HG02885 (cell line): Measurements from ENCODE around the gene DEDD2.

Experiments used
- ATAC-seq: cut with Tn5 transposase; IDR thresholded peaks from one replicate; pipeline ENCODE4 v1.9.1; 2021; ENCODE audit warnings: mild to moderate bottlenecking; ENCODE audit not compliant: unreplicated experiment, poor library complexity

Gene DEDD2

DNA sequence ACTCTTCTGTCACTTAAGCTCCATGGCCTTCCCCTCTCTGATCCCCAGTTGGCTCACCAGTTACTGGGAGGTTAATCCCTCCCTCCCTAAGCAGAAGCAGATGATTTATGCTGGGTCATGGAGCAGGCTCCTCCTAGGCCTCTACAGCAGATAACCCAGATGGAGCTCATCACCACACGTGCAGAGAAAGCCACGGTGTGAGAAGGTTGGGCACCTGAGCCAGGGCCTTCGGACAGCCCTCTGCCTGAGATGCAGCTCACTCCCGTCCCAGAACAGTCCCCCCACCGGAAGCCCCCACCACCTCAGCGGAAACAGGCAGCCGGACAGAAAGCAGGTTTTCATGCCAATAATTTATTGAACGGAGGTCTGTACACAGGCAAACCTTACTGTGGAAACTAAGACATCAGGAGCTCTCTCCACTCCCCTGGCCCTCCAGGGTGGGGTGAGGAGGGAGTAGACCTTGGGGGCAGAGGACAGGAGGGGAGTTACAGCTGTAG lies 12.4 kb upstream of the DEDD2 start:
- no peak for ATAC-seq

DNA sequence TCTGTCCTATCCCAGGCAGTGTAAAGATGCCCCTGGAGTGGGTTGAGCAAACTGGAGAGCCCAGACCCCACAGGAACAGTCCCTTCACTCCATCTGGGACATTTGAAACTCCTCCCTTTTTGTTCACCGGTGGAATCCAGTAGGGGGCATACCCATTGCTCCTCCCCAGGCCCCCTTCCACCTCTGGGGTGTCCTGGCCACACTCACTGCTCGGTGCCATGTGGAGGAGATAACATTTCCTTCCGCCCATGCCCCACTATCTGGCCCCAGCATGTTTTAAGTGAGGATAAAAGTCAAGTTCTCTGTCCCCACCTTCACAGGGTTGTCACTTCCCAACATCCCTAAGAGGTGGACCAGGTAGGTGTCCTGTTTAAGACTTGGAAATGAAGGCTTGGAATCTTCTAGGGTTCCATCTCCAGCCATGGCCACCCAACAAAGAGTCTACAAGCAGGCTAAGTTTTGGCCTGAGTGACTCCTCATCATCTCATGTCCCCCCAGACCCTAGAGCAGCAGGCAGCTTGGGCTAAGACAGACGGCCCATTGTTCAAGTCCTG lies 11.9 kb upstream of the DEDD2 start:
- ATAC-seq: no peak

DNA sequence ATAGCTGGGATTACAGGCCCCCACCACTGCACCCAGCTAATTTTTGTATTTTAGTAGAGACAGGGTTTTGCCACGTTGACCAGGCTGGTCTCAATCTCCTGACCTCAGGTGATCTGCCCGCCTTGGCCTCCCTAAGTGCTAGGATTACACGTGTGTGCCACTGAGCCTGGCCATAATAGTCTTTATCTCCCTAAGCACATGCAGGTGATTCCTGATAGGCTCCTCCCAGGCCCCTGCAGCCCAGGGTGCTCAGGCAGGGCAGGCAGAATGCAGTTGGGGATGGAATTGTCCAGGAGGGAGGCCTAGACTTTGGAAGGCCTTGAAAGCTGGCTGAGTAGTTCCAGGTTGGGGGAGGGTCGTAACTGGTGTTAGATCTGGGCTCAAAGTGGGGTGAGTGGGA lies 11.2 kb upstream of the DEDD2 start:
- ATAC-seq: no peak

DNA sequence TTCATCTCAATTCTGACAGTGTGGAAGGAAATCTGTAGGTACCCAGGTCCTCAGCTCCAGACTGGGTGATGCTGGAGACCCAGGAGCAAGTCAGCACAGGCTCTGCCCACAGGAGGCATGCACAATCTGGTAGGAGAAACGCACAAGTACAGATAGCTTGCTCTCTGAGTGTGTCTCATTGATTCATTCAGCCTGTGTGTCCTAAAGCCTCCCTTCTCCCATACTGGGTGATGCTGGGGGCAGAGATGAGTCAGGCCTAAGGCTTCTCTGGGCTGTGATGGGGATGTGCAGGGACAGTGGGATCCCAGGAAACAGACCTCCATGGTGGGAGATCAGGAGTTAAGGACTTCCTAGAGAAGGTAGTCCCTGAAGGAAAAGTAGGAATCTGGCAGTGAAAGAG lies 9.4 kb upstream of the DEDD2 start:
- ATAC-seq: no peak

DNA sequence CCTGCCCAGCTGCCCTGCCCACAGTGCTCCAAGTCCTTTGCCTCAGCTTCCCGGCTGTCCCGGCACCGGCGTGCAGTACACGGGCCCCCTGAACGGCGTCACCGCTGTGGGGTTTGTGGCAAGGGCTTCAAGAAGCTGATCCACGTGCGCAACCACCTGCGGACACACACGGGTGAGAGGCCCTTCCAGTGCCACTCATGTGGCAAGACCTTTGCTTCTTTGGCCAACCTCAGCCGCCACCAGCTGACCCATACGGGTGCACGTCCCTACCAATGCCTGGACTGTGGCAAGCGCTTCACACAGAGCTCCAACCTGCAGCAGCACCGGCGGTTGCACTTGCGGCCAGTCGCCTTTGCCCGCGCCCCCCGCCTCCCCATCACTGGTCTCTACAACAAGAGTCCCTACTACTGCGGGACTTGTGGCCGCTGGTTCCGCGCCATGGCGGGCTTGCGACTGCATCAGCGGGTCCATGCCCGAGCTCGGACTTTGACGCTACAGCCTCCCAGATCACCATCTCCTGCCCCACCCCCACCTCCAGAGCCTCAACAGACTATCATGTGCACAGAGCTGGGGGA lies 8.3 kb upstream of the DEDD2 start:
- ATAC-seq: no peak

DNA sequence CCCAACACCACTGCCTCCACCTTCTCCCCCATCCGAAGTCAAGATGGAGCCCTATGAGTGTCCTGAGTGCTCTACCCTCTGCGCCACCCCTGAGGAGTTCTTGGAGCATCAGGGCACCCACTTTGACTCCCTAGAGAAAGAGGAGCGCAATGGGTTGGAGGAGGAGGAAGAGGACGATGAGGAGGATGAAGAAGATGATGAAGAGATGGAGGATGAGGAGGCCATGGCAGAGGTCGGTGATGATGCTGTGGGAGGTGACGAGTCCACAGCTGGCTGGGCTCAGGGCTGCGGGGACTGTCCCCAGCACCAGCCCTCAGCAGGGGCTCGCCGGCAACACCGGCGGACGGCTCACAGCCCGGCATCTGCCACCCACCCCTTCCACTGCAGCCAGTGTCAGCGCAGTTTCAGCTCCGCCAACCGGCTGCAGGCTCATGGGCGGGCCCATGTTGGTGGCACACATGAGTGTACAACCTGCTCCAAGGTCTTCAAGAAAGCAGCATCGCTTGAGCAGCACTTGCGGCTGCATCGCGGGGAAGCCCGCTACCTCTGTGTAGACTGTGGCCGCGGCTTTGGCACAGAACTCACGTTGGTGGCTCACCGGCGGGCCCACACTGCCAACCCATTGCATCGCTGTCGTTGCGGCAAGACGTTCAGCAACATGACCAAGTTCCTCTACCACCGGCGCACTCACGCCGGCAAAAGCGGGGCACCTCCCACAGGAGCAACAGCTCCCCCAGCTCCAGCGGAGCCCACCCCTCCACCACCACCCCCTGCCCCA lies 7.7 kb upstream of the DEDD2 start:
- no peak for ATAC-seq

DNA sequence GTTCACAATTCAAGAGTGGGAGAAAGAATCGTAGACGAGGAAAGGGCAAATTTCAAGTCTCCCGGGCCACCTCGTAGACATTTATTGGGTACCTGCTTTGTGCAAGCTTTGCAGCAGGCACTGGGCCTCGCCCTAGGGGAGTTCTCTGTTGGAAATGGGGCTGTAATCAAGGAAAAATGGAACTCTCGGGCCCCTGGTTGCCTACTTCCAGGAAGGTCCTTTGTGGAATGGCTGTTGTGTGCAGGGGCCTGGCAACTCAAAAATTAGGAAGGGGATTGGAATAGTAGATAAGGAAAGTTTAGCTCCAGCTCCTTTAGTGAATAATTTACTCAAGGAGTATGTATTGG lies 3.2 kb upstream of the DEDD2 start:
- ATAC-seq: no peak

DNA sequence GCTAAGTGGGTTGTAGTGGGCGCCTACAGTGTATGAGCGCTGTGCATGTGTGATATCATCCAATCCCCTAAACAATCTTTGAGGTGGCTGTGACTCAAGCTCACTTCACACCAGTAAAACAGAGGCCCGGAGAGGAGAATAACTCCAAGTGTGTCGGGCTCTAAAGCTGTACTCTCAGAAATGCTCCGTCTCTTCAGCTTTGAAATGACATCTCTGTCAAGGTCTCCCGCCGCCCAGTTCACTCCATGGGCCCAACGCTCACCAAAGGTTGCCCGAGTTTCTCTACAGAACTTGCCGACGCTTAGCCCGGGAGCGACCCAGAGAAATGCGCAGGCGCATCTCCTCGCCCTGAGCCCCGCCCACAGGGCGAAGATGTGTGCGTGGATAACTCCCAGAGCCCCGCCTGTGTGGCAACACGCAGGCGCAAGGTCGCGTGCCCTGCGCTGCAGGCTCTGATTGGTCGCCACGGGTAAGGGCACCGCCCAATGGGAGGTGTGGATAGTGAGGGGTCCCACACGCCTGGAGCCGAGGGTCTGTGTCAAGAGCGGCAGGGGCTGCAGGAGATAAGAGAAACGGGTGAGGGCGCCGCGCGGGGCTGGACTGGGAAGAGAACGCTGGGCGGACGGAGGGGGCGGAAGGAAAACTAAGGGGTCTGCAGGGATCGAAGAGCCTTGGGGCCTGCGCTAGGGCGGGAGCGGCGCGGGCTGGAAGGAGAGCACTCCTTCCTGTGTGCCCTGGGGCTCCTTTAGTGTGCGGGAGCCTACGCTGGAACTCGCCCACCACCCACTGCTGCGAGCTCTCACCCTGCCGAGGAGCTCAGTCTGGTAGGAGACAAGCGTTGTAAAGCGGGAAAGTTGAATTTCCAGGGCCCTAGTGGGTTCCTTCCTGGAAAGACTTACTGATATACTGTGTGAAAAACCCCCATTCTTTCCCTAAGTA lies 2.6 kb upstream of the DEDD2 start, which contains the start of gene ZNF526:
Gene ZNF526 (plus strand): TSS at position 501 of the 939 bp plus-strand sequence. CDS start 4,092 bp downstream, outside the sequence.
- peak; percentile 84 for ATAC-seq

DNA sequence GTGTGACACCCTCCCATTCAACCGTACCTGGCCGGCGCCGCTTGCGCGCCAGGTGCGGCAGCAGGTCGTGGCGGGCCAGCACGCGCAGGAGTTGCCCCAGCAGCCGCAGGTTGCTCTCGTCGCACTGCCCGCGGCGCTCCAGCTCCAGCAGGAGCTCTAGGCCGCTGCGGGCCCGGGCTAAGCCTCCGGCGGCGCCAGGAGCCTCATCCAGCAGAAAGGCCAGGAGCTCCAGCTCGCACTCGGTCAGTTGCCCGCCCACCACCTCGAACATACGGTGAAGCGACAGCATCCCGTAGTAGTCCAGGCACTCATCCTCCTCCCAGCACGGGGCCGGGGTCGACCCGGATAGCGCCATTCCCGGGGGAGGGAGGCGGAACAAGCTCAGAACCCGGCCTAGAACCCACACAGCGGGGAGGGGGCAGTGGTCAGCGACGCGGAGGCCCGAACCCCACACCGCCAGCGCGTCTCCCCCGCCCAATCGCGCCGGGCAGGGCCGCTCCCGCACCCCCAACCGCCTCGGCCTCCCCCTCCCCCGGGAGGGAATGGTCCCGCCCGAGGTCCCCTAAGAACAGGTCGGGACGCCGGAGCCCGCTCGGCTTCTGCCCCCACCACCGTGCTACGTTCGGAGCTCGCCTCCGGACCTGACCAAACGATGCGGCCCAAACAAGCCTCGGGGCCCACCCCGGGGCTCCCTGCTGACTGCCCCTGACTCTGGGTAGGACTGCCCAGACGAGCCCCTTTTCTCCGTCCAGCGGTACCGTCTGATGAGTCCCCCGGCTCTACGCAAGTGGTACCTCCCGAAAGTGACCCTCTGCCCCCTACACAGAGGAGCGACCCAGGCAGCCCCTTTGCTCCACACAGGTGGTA lies 591 bp downstream of the DEDD2 start:
- ATAC-seq: peak; percentile 3

DNA sequence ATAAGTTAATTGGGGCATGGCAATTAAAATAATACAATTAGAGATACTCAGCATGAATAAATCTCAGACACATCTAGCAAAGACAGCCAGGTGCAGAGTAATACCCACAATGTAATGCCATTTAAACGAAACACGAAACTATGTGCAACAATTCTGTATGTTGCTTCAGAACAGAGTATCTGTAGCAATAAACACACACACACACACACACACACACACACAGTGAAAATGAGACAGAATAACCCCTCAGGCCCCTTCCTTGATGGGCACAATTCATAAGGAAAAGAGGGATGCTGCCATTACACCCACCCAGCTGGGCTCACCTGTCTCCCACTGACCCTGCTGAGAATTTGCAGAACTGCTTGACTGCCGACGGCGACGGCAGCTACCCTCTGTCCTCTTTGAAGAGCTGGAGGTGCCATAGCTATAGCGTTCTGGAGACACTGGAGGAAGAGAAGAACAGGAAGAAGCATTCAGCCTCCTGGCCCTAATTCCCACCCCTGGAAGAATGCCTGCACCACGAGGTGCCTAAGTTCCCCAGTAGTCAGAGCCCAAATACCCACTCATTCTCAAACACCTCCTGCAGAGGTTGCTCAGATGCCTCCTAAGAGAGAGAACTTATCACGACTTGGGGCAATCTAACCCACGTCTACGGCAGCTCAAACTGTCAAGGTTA lies 2.5 kb downstream of the DEDD2 start:
- ATAC-seq: no peak

DNA sequence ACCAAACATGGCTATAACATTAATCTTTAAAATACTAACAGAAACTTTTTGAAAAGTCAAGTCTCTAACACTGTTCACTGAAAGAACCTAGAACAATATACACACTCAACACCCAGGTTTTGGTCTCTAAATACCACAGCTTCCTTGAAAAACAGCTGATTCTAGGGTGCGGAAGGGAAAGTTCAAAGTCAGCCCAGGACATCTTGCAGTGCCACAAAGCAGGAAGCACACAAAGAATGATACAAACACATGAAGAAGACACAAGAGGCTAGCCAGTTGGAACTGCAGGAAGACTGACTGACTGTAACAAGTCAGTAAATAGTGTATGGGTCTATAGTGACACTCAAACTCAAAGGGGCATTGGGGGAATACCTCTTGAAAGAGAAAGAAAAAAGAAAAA lies 4.6 kb downstream of the DEDD2 start:
- no peak for ATAC-seq

DNA sequence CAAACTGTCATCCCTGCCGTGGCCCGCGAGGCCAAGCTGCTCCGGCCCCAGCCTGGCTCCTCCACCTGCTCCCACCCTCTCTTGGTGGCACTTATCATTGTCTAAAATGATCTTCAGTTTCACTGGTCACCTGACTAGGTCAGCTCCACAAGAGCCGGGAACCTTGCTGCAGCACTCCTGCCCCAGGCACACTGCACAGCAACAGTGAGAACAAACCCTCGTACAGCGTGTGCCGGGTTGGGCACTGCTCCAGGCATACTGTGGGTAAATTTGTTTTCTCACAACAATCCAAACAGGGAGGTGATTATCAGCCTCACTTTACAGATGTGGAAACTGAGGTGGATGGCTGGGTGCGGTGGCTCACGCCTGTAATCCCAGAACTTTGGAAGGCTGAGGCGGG lies 8.9 kb downstream of the DEDD2 start:
- no peak for ATAC-seq

DNA sequence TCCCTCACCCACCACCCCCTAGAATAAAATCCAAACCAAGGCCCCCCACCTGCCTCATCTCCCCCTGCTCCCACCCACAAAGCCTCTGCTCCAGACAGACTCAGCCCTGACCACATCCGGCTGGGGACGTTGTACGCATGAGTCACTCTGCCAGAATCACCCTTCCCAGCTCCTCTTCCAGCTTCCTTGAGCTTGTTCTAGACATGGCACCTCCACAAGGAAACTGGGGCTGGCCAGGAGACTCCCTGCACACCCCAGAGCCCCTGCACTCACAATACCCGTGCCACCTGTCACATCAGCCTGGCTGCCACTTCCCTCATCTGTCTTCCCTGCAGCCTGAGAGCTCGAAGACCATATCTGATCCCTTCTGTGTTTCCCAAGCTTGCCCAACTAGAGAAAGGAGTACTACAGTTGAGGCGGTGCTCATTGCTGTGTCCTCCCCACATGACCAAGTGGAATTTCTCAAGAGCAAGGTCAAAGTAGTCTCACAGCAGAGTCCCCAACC lies 9.7 kb downstream of the DEDD2 start:
- ATAC-seq: no peak

DNA sequence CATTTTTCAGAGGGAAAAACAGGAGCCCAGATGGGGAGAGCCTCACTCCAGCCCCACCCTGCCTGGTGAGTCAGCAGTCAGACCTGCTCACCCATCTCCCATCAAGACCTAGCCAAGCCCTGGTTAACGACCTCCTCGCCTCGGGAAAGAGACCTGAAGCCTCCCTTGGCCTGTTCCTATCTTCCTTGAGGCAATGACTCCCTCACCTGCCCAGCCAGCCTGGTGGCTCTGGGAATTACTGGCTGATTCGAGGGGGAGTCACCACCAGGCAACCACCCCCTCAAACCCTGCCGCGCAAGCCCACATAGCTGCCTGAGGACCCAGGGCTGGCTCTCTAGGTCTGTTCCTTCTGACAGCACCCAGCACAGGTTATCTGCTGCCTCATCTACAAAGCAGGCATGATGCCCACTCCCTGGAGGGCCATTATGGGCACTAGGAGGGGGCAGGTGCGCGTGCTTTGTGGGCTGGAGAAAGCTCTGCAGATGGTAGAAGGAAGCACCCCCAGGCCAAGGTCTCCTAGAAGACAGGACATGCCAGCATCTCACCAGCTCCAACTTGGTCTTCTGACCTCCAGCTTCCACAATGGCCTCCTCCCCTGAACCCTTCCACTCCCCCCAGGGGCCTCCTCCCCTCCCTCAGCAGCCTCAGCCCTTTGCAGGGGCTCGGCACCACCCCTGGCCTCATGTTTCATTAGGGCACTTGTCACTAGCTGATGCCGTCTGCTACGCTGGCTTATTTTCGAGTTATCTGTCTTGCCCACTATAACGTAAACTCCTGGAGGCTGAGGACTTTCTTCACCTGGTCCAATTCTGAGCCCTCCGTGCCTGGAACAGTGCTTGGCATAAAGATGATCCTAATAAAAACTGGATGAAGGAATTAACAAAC lies 10.4 kb downstream of the DEDD2 start:
- no peak for ATAC-seq

DNA sequence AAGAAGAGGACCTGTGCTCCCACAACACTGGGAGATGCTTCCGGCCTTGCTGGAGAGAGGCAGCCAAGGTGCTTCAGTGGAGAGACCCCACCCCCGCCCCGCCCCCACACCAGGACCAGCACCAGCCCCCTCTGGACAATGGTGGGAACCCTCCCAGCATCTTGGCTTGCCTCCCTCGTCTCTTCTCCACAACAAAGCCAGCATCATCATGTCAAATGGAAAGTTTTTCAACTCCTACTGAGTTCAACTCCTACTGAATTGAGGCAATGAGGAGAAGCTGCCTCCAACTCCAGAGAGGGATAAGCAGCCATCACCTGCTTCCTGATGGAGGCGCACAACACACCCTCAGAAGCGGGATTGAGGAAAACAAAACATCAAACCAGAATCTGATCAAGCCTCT lies 12.8 kb downstream of the DEDD2 start:
- ATAC-seq: no peak

DNA sequence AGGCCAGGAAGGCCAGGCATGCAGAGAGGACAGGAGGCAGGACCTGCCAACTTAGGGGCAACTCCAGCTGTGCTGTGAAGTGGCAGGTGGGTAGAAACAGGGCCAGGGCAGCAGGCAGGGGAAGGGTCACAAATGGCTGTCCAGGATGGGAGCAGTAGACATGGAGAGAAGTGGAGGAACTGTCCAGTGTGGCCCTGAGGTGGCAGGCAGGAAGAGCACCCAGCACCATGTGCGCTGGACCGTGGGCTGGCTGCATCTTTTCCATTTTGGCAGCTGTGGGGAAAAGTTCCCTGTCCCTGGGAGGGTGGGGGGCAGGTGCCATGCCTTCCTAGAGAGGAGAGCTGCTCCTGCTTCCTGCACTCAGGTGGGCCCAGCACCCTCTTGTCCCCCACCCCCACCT lies 13.8 kb downstream of the DEDD2 start:
- no peak for ATAC-seq

DNA sequence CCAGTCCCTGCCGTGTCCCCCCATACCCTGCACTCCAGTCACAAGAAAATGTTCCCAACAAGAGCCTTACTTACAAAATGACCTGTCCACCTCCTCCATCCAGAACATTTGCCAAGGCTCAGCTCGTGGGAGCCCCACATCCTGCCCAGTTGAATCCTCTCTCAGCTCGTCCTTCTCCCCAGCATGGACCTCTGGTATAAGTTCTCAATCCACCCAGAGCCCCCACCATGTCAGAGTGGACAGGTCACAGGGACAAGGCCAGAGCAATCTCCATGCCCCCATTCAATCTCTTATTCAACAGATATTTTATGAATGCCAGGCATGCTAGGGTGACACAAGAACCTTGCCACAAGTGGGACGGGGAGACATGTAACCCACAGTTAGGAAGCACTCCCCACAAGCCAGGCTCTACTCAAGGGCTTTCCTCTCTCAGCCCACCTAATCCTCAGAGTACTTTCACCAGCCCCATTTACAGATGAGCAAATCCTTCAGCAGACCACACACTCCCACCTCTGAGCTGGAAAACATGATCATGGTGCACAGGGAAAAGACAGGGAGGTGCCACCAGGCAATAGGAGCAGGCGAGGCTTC lies 15.1 kb downstream of the DEDD2 start:
- ATAC-seq: no peak
